B cell (primary cell): ENCODE results near the gene HTR3C.

ENCODE experiments used
- CTCF ChIP-seq: fragments of 200-600 bp; IDR thresholded peaks from one replicate; pipeline ENCODE4 v1.8.0; 2022; ENCODE audit warnings: antibody characterized with exemption, mild to moderate bottlenecking
- EZH2 ChIP-seq: IDR thresholded peaks from 2 replicates; pipeline ENCODE4 v1.6.1; 2012; ENCODE audit warnings: borderline replicate concordance, low read depth, mild to moderate bottlenecking, moderate library complexity, low read length; ENCODE audit not compliant: insufficient read depth, poor library complexity, severe bottlenecking

DNA sequence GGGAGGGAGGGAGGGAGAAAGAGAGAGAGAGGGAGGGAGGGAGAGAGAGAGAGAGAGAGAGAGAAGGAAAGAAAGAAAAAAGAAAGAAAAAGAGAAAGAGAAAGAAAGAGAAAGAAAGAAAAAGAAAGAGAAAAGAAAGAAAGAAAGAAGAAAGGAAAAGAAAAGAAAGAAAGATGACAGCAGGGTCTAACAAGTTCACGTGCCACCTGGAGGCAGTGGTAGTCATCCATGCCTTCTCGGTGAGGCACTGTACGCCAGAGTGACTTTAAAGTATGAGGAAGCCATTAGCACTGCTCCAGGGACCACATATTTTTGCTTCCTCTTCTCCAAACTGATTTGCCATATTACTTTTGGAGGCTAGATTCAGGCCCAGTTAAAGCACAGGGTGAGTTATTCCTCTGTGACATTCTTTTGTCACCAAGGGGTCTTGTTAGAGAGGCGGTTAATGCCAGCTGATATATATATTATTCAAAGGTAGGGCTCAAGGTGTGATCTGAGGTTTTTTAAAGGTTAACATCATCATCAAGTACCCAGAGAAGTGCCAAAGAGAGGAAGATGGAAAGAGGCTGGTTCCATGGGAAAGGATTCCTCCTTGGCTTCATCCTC lies 21.6 kb upstream of the HTR3C start, which contains the start of gene HTR3D:
- TF ChIP-seq CTCF (no peak), EZH2 (no peak)
